GM20431 (cell line): ENCODE results near the gene FAM161A.
"Not testable (repeated sequence)": the region's sequence is repeated elsewhere in the genome, so short reads cannot be mapped to it uniquely, and the experiment has no call there.

Experiments
- in situ Hi-C: fragments of 300-500 bp; cut with MseI, MboI; formaldehyde crosslinking; loops from one replicate; pipeline ENCODE4 v1.15.0; 2020; ENCODE audit warnings: low sequenced_read_pairs; ENCODE audit not compliant: unreplicated experiment

Gene FAM161A

DNA sequence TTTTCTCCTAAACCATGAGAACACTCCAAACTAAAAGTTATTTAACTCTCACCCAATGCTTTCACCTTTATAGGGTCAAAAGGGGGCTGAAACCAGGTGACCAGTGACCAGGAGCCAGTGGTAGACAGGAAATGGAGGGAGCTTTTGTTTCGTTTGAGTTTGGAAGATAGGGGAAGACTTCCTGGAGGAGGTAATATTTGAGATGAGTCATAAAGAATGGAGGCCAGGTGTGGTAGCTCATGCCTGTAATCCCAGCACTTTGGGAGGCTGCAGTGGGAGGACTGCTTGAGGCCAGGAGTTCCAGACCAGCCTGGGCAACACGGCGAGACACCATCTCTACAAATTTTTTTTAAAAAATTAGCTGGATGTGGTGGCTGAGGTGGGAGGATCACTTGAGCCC is 8.5 kb downstream of the FAM161A start:
- in situ Hi-C loops: no loop called here

- in situ Hi-C loops: no loop called here
These were observed 12.6 kb downstream of the FAM161A start for GRCh38 chr2:61841286-61841685.

DNA sequence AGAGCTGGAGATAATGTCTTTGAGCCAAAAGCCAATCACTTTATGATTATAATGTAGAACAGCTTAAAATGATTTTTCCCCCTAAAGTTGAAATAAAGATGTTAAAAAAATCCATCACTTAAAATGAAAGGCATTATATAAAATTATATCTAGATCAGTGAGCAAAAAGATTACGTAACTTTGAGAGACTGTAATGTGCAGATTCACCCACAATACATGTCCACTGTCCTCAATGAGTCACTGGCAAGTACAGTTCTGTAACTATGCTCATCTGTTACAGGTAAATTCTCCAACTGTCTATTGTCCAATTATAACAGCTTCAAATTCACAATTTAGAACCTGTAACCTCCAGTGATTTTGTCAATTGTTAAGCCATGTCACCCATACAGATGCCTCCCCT is 19.0 kb downstream of the FAM161A start:
- in situ Hi-C loops: no loop called here

DNA sequence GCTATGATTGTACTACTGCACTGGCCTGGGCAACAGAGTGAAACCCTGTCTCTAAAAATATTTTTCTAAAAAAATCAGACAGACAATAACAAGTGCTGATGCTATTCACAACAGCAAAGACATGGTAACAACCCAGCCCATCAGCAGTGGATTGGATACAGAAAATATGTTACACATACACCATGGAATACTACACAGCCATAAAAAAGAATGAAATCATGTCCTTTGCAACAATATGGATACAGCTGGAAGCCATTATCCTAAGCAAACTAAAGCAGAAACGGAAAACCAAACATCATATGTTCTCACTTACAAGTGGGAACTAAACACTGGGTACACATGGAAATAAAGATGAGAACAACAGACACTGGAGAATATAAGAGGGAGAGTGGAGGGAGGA is 19.9 kb downstream of the FAM161A start:
- in situ Hi-C loops: no loop called here

GRCh38 chr2:61832183-61832841 is 21.5 kb downstream of the FAM161A start:
- in situ Hi-C loops: no loop called here

DNA sequence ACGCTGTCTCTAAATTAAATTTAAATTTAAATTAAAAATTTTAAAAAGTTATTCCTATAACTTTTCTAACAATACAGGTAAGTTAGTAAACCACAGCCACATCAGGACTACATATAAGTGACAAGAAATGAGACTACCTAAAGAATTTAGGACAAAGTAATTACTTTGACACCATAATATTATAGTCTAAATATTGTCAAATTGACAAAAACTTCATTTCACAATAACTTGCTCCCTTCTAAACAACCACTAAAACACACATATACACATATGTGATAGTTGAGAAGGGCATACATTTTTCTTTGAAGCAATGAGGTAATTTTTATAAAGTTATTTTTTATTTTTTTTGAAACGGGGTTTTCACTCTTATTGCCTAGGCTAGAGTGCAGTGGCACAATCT is 31.6 kb downstream of the FAM161A start:
- in situ Hi-C loops: no loop called here

DNA sequence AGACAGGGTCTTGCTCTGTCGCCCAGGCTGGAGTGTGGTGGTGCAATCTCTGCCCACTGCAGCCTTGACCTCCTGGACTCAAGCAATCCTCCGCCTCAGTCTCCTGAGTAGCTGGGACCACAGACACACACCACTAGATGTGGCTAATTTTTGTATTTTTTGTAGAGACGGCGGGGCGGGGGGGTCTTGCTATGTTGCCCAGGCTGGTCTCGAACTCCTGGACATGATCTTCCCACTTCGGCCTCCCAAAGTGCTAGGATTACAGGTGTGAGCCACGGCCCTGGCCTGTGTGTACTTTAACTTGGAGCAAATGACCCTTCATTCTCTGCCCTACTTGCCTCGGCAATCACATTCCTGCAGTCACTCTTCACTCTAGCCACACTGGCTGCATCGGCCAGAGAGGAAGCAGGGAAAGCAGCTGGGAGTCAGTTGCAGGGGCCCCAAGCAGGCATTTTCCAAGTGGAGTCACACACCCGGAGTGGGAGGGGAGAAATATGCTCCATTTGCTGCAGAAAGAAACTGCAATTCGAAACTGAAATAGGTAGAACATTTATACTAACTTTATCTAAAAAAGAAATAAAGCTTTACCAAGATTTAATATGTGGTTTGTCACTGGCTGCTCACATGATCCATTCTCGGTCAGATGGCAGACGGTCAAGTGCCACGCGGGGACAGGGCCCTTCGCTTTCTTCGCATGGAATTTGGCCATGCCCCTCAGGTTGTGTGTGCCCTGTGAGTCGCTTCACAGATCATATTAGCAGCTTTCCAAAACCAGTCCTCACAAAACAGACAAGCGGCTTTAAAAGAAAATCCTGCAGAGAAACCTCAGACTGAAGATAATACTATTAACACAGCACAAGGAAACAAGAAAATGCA is 37.1 kb downstream of the FAM161A start:
- in situ Hi-C loops: no loop called here

- in situ Hi-C loops: no loop called here
These were observed 39.2 kb downstream of the FAM161A start for GRCh38 chr2:61814539-61815160.

GRCh38 chr2:61813314-61813713 is 40.5 kb downstream of the FAM161A start:
- in situ Hi-C loops: not testable (repeated sequence)

DNA sequence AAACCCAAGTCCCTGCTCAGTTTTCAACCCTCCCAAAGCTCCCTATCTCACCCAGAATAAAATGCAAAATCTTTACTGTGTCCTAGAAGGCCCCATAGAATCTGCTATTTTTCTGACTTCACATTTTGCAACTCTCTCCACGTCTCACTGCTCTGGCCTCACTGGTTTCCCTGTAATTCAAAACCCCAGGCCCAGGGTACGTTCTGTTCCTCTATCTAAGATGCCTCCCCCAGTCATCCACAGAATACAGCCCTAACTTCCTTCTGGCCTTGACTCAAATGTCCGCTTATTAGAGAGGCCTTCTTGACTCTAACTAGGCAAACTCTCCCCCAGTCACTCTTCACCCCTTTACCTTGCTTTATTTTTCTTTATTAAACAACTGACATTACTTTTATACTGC is 42.0 kb downstream of the FAM161A start:
- in situ Hi-C loops: no loop called here

DNA sequence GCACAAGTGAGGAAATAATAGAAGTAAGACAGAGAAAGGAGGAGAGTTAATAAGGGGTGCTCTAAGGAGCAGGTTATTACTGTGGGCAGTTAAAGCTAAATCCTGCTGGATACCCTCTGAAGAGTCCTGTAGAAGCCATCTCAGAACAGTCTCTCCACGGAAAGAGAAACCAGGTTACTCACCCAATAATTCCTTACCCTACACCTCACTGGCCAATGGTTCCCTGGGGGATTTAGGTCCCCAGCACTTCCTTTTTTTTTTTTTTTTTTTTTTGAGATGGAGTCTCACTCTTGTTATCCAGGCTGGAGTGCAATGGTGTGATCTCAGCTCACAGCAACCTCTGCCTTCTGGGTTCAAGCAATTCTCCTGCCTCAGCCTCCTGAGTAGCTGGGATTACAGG is 43.7 kb downstream of the FAM161A start:
- in situ Hi-C loops: not testable (repeated sequence)

GRCh38 chr2:61808693-61809092 is 45.2 kb downstream of the FAM161A start:
- in situ Hi-C loops: not testable (repeated sequence)

- in situ Hi-C loops: no loop called here
These were observed 46.7 kb downstream of the FAM161A start for GRCh38 chr2:61807036-61807757.

DNA sequence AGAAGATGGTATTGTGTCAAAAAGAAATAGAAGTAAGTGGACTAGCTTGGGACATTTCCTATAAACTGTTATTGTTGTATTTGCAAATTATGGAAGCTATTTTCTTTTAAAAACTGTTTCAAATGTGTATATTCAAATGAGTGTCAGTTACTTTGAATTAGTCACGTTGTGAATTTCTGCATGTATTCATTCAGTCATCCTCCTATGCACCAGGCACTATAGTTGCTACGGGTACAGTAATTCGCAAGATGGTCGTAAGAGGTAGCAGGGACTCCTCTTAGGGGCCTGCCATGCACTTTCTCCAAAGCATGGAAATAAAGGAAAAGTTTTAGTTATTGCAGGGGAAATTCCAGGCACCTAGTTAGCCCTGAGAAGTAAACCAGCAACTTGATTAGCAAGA is 51.3 kb downstream of the FAM161A start:
- in situ Hi-C loops: no loop called here

DNA sequence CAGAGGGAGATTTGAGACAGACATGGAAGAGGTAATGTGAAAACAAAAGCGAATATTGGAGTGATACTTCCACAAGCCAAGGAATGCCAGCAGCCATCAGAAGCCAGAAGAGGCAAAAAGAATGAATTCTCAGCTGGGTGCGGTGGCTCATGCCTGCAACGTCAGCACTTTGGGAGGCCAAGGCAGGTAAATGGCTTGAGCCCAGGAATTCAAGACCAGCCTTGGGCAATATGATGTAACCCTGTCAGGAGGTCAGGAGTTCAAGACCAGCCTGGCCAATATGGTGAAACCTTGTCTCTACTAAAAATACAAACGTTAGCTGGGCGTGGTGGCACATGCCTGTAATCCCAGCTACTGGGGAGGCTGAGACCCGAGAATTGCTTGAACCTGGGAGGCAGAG is 54.8 kb downstream of the FAM161A start:
- in situ Hi-C loops: no loop called here

DNA sequence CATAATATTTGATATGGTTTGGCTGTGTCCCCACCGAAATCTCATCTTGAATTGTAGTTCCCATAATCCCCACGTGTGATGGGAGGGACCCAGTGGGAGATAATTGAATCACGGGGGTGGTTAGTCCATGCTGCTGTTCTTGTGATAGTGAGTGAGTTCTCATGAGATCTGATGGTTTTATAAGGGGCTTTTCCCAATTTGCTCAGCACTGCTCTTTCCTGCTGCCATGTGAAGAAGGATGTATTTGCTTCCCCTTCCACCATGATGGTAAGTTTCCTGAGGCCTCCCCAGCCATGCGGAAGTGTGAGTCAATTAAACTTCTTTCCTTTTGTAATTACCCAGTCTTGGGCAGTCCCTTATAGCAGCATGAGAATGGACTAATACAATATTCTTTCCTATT is 56.4 kb downstream of the FAM161A start:
- in situ Hi-C loops: not testable (repeated sequence)

GRCh38 chr2:61795408-61795807 is 58.5 kb downstream of the FAM161A start:
- in situ Hi-C loops: no loop called here

- in situ Hi-C loops: no loop called here
These were observed 60.4 kb downstream of the FAM161A start for GRCh38 chr2:61793389-61793836.

GRCh38 chr2:61792355-61792890 is 61.4 kb downstream of the FAM161A start:
- in situ Hi-C loops: no loop called here
